Cardiac muscle cell (in vitro differentiated cells and primary cell): Measurements from ENCODE around the gene POLR2L. TPM values are rescaled to one million over a fixed set of nuclear protein-coding genes. Genes with fewer than 3 reads are reported as not detected.

Experiments used
- DNase-seq, 2 donors: peaks; one replicate each; pipeline versions ENCODE4 v3.0.0 to v3.0.0-alpha.2; 2010 to 2017; ENCODE audit warnings: low read depth in 1 of 2, low spot score in 1 of 2
- H3K27ac ChIP-seq: fragments of 200-600 bp; sonication (generic); 2 replicates; pipeline ENCODE4 v1.5.1; 2016
- H3K27me3 ChIP-seq: fragments of 200-600 bp; sonication (generic); 2 replicates; pipeline ENCODE4 v1.6.0; 2016; ENCODE audit warnings: control low read depth
- H3K36me3 ChIP-seq: fragments of 200-600 bp; sonication (generic); 2 replicates; pipeline ENCODE4 v1.5.1; 2016; ENCODE audit warnings: control low read depth
- H3K4me1 ChIP-seq: fragments of 200-600 bp; sonication (generic); 2 replicates; pipeline ENCODE4 v1.8.1; 2017; ENCODE audit warnings: low read depth, mild to moderate bottlenecking, mixed run types
- H3K4me3 ChIP-seq: fragments of 200-600 bp; sonication (generic); 2 replicates; pipeline ENCODE4 v1.5.1; 2016; ENCODE audit warnings: mild to moderate bottlenecking
- H3K9me3 ChIP-seq: fragments of 200-600 bp; sonication (generic); 2 replicates; pipeline ENCODE4 v1.5.1; 2017; ENCODE audit warnings: low read depth, mild to moderate bottlenecking, control low read depth
- polyA plus RNA-seq: library from polyadenylated mRNA; unstranded; fragments of >200 nt; fragmentation: Nextera tagmentation; extraction: Ambion mirVana; gene quantifications from 2 replicates; pipeline ENCODE4 v1.2.1, GENCODE V29; 2016
- total RNA-seq: library from RNA; depleted of rRNA; stranded (reverse); fragments of >200 nt; gene quantifications from 2 replicates; pipeline ENCODE4 v1.2.3, GENCODE V29; 2016
- TF ChIP-seq, protein P1 (sequence below): IDR thresholded peaks from 2 replicates; pipeline ENCODE4 v1.5.1; 2012; ENCODE audit warnings: low read depth, mild to moderate bottlenecking, low read length

POLR2L gene
- total and polyA plus RNA-seq, 2 experiments from 2014 or later, result 67.3 to 482 TPM

GRCh38 chr11:833849-834311 lies 8.4 kb downstream of the POLR2L start:
- H3K4me3 ChIP-seq, result peak overlapping the region; percentile 65
- H3K27ac ChIP-seq, result no peak overlapping the region
- peaks cover 19% of the 10 kb centered on the region for H3K36me3 ChIP-seq
- DNase-seq, result no peak
- peaks cover 18% of the 10 kb centered on the region for H3K4me1 ChIP-seq
- TF ChIP-seq, protein P1, sequence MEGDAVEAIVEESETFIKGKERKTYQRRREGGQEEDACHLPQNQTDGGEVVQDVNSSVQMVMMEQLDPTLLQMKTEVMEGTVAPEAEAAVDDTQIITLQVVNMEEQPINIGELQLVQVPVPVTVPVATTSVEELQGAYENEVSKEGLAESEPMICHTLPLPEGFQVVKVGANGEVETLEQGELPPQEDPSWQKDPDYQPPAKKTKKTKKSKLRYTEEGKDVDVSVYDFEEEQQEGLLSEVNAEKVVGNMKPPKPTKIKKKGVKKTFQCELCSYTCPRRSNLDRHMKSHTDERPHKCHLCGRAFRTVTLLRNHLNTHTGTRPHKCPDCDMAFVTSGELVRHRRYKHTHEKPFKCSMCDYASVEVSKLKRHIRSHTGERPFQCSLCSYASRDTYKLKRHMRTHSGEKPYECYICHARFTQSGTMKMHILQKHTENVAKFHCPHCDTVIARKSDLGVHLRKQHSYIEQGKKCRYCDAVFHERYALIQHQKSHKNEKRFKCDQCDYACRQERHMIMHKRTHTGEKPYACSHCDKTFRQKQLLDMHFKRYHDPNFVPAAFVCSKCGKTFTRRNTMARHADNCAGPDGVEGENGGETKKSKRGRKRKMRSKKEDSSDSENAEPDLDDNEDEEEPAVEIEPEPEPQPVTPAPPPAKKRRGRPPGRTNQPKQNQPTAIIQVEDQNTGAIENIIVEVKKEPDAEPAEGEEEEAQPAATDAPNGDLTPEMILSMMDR, result no peak
- H3K9me3 ChIP-seq, result no peaks in the 10 kb centered on the region
- peaks cover 26% of the 10 kb centered on the region for H3K27me3 ChIP-seq

DNA sequence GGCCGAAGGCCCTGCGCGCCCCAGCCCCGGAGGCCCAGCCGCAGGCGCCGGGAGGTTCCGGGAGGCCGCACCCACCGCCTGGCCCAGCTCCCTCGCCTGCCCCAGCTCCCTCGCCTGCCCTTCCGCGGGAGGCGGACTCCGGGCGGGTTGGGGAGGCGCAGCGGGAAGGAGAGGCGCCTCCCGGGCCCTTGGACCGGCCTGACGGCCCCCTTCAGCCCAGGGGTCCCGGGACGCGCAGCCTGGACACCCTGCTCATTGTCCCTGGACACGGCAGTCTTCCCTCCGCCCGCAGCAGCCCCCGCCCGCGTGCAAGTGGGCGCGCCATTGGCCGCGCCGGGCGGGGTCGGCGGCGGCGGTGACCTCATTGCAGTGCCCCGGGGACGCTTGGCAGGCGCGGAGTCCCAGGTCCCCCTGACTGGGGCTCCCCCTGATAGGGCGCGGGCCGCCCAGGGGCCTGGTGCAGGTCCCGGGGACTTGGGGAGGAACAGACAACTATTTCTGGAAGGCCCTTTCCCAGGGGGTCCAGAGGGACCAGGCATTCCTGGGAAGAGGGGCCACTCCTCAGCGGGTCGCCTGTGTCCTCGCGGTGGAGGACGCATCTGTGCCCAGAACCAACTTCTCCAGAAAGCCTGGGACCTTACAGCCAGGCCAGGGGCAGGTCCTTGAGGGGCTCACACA lies 9.1 kb downstream of the POLR2L start:
- TF ChIP-seq, protein P1, result no peak
- H3K4me3 ChIP-seq, result peak overlapping the region; percentile 65
- peaks cover 29% of the 10 kb centered on the region for H3K27me3 ChIP-seq
- DNase-seq, result peak; percentile 61 to 73
- H3K9me3 ChIP-seq, result no peaks in the 10 kb centered on the region
- peak overlapping the region; percentile 67 for H3K27ac ChIP-seq
- peaks cover 15% of the 10 kb centered on the region for H3K36me3 ChIP-seq
- H3K4me1 ChIP-seq, result peaks cover 22% of the 10 kb centered on the region

DNA sequence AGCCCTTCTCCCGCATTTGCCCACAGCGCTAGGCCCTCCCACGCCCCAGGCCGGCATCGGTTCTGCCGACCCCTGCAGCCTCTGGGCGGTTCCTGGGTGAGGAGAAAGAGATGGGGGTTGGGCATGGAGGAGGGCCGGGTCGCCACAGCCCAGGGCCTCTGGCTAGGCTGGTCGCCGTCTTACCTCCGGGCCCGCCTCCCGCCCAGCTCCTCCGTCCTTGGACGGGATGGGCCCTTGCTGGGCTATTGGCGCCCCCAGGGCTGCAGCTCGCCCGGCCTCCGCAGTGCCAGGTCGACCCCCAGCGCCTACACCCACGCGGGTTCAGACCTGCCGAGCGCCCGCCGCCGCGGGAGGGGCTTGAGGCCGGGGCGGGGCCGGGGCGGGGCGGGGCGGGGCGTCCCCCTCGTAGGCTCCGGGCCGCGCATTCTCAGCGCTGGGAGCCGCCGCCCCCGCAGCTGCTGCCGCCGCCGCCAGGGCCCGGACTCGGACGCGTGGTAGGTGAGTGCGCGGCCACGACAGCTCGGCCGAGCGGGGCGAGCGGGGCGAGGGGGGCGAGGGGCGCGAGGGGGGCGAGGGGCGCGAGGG lies 9.7 kb downstream of the POLR2L start, which contains the start of gene CD151:
Gene CD151 (plus strand): TSS at position 424 of the 585 bp plus-strand sequence. CDS start 3,118 bp downstream, outside the sequence.
- Histone ChIP-seq H3K4me1 (peaks cover 28% of the 10 kb centered on the region), H3K36me3 (peaks cover 12% of the 10 kb centered on the region), H3K9me3 (no peaks in the 10 kb centered on the region), H3K27ac (peak within 1 kb of the TSS; percentile 67), H3K4me3 (peak within 1 kb of the TSS; percentile 65), H3K27me3 (peaks cover 29% of the 10 kb centered on the region)
- peak; percentile 65 to 79 for DNase-seq
- TF ChIP-seq, protein P1, result no peak

- Histone ChIP-seq H3K4me3 (peak overlapping the region; percentile 65), H3K27me3 (peaks cover 29% of the 10 kb centered on the region), H3K9me3 (no peaks in the 10 kb centered on the region), H3K4me1 (peaks cover 30% of the 10 kb centered on the region), H3K36me3 (peaks cover 6% of the 10 kb centered on the region), H3K27ac (no peak overlapping the region)
- TF ChIP-seq, protein P1, result no peak
- DNase-seq, result no peak
Observed at GRCh38 chr11:831961-832528, 10.3 kb downstream of the POLR2L start.

- Histone ChIP-seq H3K4me3 (no peak overlapping the region), H3K27me3 (peaks cover 29% of the 10 kb centered on the region), H3K4me1 (peaks cover 34% of the 10 kb centered on the region), H3K36me3 (no peaks in the 10 kb centered on the region), H3K27ac (no peak overlapping the region), H3K9me3 (no peaks in the 10 kb centered on the region)
- TF ChIP-seq, protein P1, result no peak
- DNase-seq, result no peak
Observed at GRCh38 chr11:831118-831864, 11.0 kb downstream of the POLR2L start.
